Adrenal gland (tissue), 12 donors: ENCODE results near the gene NFYC. TPM values are rescaled to one million over a fixed set of nuclear protein-coding genes. Genes with fewer than 3 reads are reported as not detected.

Experiments
- DNase-seq, 7 donors: peaks; one replicate each; pipeline ENCODE4 v3.0.0-alpha.2; 2019 to 2020
- H3K27ac ChIP-seq, 5 donors: fragments of 200-600 bp; sonication (generic) in 4 of 5; 1 replicate in 3 of 5; 2 replicates in 2 of 5; pipeline versions ENCODE4 v1.5.1 to v1.8.0; 2016 to 2020; ENCODE audit warnings: mild to moderate bottlenecking in 1 of 5
- H3K27me3 ChIP-seq: fragments of 200-600 bp; 2 replicates; pipeline ENCODE4 v1.8.0; 2021
- H3K36me3 ChIP-seq, 2 donors: fragments of 200-600 bp; replicated peaks in 1 of 2; 1 replicate in 1 of 2; 2 replicates in 1 of 2; pipeline versions ENCODE4 v1.5.1 to v1.8.0; 2018 to 2022
- H3K4me1 ChIP-seq, 2 donors: fragments of 200-600 bp; replicated peaks in 1 of 2; 1 replicate in 1 of 2; 2 replicates in 1 of 2; pipeline versions ENCODE4 v1.5.1 to v1.8.0; 2018 to 2021
- H3K4me3 ChIP-seq, 4 donors: fragments of 200-600 bp; sonication (generic) in 3 of 4; one replicate each; pipeline ENCODE4 v1.5.1; 2016 to 2018
- H3K9me3 ChIP-seq, 3 donors: fragments of 200-600 bp; sonication (generic) in 1 of 3; replicated peaks in 1 of 3; 1 replicate in 2 of 3; 2 replicates in 1 of 3; pipeline versions ENCODE4 v1.5.1 to v1.8.0; 2016 to 2021
- CTCF ChIP-seq, 6 experiments: fragments of 450-650 bp in 4 of 6; fragments of 200-600 bp in 2 of 6; sonication (generic) in 1 of 6; IDR thresholded peaks; 1 replicate in 5 of 6; 2 replicates in 1 of 6; pipeline versions ENCODE4 v1.5.1 to v1.8.0; 2016 to 2021; ENCODE audit warnings: antibody characterized with exemption in 6 of 6, mild to moderate bottlenecking in 2 of 6, moderate library complexity in 1 of 6
- POLR2A ChIP-seq, 2 donors: fragments of 450-650 bp; IDR thresholded peaks; one replicate each; pipeline ENCODE4 v1.6.1; 2017; ENCODE audit warnings: antibody characterized with exemption in 2 of 2, mild to moderate bottlenecking in 2 of 2, moderate library complexity in 1 of 2
- WGBS, 4 donors: extraction: QIAGEN DNeasy Blood & Tissue Kit in 2 of 4; methylation state at CpG; one replicate each; pipeline versions ENCODE4 v1.1.5 to v1.1.7; 2013 to 2017; 5-methylcytosine and 5-hydroxymethylcytosine counted together
- intact Hi-C, 2 donors: fragments of 100-400 bp; cut with DNase I; formaldehyde crosslinking; loops; one replicate each; pipeline versions ENCODE4 v1.14.1 to v1.15.0; 2022 to 2023
- polyA plus RNA-seq, 3 donors: library from polyadenylated mRNA; stranded (reverse); fragments of 200-250 nt in 2 of 3; fragments of 350-450 nt in 1 of 3; fragmentation: Illumina TruSeq in 1 of 3; extraction: RNeasy Lipid Tissue Mini Kit (QIAGEN cat#74804) in 1 of 3; gene quantifications; one replicate each; pipeline ENCODE4 v1.2.3, GENCODE V29; 2013 to 2014
- total RNA-seq, 9 donors: library from RNA; depleted of rRNA in 4 of 9; stranded (reverse); fragments of >200 nt in 4 of 9; fragments of 120-200 nt in 1 of 9; fragmentation: NEBNext Ultra II Directional in 1 of 9; extraction: Animal tissue kit (Norgen Biotek cat#: 25700) in 1 of 9; gene quantifications; one replicate each; pipeline versions ENCODE4 v1.1.0 to v1.2.4, GENCODE V29; 2013 to 2023
- donor health status: healthy with polysubstance abuse.
- donor health status: Bipolar disorder and iron deficiency.
- donor health status: DM: yes; HTN: yes; CAD: no.
- donor health status: DM: no; HTN: no; CAD: no.
- donor health status: DM: no; HTN: no; CAD: no.
- donor health status: DM: yes; HTN: yes; CAD: no.

Gene NFYC
- total and polyA plus RNA-seq, 12 donors, result 35.9 to 73.8 (median 51.2) TPM

- Histone ChIP-seq H3K4me1 (peaks cover 0 to 14% of the 10 kb centered on the region in 2 donors), H3K27me3 (no peaks in the 10 kb centered on the region), H3K36me3 (no peaks in the 10 kb centered on the region), H3K4me3 (peak within 1 kb of the TSS in 1 of 4 donors; percentile 80), H3K27ac (no peak within 1 kb of the TSS), H3K9me3 (no peaks in the 10 kb centered on the region)
- TF ChIP-seq CTCF (IDR thresholded peaks at IDR 0.05) (no peak), POLR2A (IDR thresholded peaks at IDR 0.05) (no peak)
- intact Hi-C loops, result loop anchor here in 1 of 2 donors (5.0 kb wide), 1 partner anchor 64 kb away; no protein-coding TSS in a partner anchor
- peak; percentile 44 to 64 (median 56) for DNase-seq
- WGBS, 4 donors, result 8 to 37% (median 13%) methylated on average over 17 to 73 of the region's 73 CpGs
Observed at GRCh38 chr1:40783001-40783905, 91.7 kb downstream of the NFYC start, which contains the start of gene KCNQ4. KCNQ4 (plus strand) TSS chr1:40783787; CDS start chr1:40784094, 307 bp downstream.

- no peak for TF ChIP-seq CTCF (IDR thresholded peaks at IDR 0.05)
- no peak for DNase-seq
- Histone ChIP-seq H3K27me3 (no peaks in the 10 kb centered on the region), H3K9me3 (no peaks in the 10 kb centered on the region), H3K4me3 (peak overlapping the region in 1 of 4 donors; percentile 80), H3K4me1 (peaks cover 0 to 14% of the 10 kb centered on the region in 2 donors), H3K27ac (no peak overlapping the region), H3K36me3 (no peaks in the 10 kb centered on the region)
- 22 to 56% (median 40%) methylated on average over 22 to 61 of the region's 63 CpGs for WGBS, 4 donors
- intact Hi-C loops, result loop anchor here in 1 of 2 donors (5.0 kb wide), 1 partner anchor 63 kb away; no protein-coding TSS in a partner anchor
Observed at GRCh38 chr1:40784141-40784770, 92.8 kb downstream of the NFYC start.

GRCh38 chr1:40784771-40785151 lies 93.3 kb downstream of the NFYC start:
- TF ChIP-seq CTCF (IDR thresholded peaks at IDR 0.05) (no peak), POLR2A (IDR thresholded peaks at IDR 0.05) (no peak)
- WGBS, 4 donors, result 90 to 95% (median 94%) methylated on average over 8 to 10 of the region's 10 CpGs
- DNase-seq, result no peak
- no peak overlapping the region for H3K4me3 ChIP-seq
- no peaks in the 10 kb centered on the region for H3K36me3 ChIP-seq
- no peaks in the 10 kb centered on the region for H3K9me3 ChIP-seq
- H3K4me1 ChIP-seq, result peaks cover 0 to 14% of the 10 kb centered on the region in 2 donors
- H3K27me3 ChIP-seq, result no peaks in the 10 kb centered on the region
- intact Hi-C loops, result loop anchor here in 1 of 2 donors (5.0 kb wide), 1 partner anchor 63 kb away; no protein-coding TSS in a partner anchor
- no peak overlapping the region for H3K27ac ChIP-seq

GRCh38 chr1:40785446-40785845 lies 93.9 kb downstream of the NFYC start:
- TF ChIP-seq POLR2A (IDR thresholded peaks at IDR 0.05), result no peak
- no peak for TF ChIP-seq CTCF (IDR thresholded peaks at IDR 0.05)
- WGBS, 4 donors, result 95 to 99% (median 95%) methylated on average over 6 to 7 of the region's 7 CpGs
- intact Hi-C loops, result no loop called here
- no peaks in the 10 kb centered on the region for H3K9me3 ChIP-seq
- H3K27ac ChIP-seq, result no peak overlapping the region
- H3K4me1 ChIP-seq, result peaks cover 0 to 14% of the 10 kb centered on the region in 2 donors
- no peak overlapping the region for H3K4me3 ChIP-seq
- no peak for DNase-seq
- no peaks in the 10 kb centered on the region for H3K27me3 ChIP-seq
- H3K36me3 ChIP-seq, result no peaks in the 10 kb centered on the region
